GM21390 (cell line): ENCODE data around the gene D2HGDH.
"Not testable (repeated sequence)": the region's sequence is repeated elsewhere in the genome, so short reads cannot be mapped to it uniquely, and the experiment has no call there.

Source experiments
- ATAC-seq: cut with Tn5 transposase; IDR thresholded peaks from one replicate; pipeline ENCODE4 v1.9.1; 2021; ENCODE audit not compliant: unreplicated experiment

Gene D2HGDH

GRCh38 chr2:241724975-241725870 lies 9.2 kb upstream of the D2HGDH start:
- no peak for ATAC-seq

- ATAC-seq, result no peak
Observed at GRCh38 chr2:241726459-241726858, 8.0 kb upstream of the D2HGDH start.

GRCh38 chr2:241728000-241728399 lies 6.4 kb upstream of the D2HGDH start:
- ATAC-seq, result no peak

- ATAC-seq, result no peak
Observed at GRCh38 chr2:241728627-241729026, 5.8 kb upstream of the D2HGDH start.

- ATAC-seq, result no peak
Observed at GRCh38 chr2:241729868-241730267, 4.6 kb upstream of the D2HGDH start.

GRCh38 chr2:241730671-241731293 lies 3.6 kb upstream of the D2HGDH start:
- ATAC-seq, result no peak

GRCh38 chr2:241732513-241733186 lies 1.8 kb upstream of the D2HGDH start:
- ATAC-seq, result not testable (repeated sequence)

- ATAC-seq, result no peak
Observed at GRCh38 chr2:241733391-241734207, 831 bp upstream of the D2HGDH start.

GRCh38 chr2:241734208-241734466 lies 293 bp upstream of the D2HGDH start:
- ATAC-seq, result peak; percentile 19

- no peak for ATAC-seq
Observed at GRCh38 chr2:241736111-241736510, 1.7 kb downstream of the D2HGDH start.

- ATAC-seq, result no peak
Observed at GRCh38 chr2:241738040-241738686, 3.7 kb downstream of the D2HGDH start.

- ATAC-seq, result no peak
Observed at GRCh38 chr2:241739177-241739576, 4.7 kb downstream of the D2HGDH start.

GRCh38 chr2:241739651-241740050 lies 5.2 kb downstream of the D2HGDH start:
- ATAC-seq, result no peak

GRCh38 chr2:241741016-241741415 lies 6.6 kb downstream of the D2HGDH start:
- ATAC-seq, result no peak

GRCh38 chr2:241742320-241742939 lies 8.0 kb downstream of the D2HGDH start:
- ATAC-seq, result no peak

GRCh38 chr2:241743008-241743407 lies 8.6 kb downstream of the D2HGDH start:
- not testable (repeated sequence) for ATAC-seq

GRCh38 chr2:241743620-241744019 lies 9.2 kb downstream of the D2HGDH start:
- ATAC-seq, result no peak

- ATAC-seq, result no peak
Observed at GRCh38 chr2:241744028-241744754, 9.8 kb downstream of the D2HGDH start.

- no peak for ATAC-seq
Observed at GRCh38 chr2:241745276-241745675, 10.8 kb downstream of the D2HGDH start.

- ATAC-seq, result no peak
Observed at GRCh38 chr2:241746084-241746483, 11.7 kb downstream of the D2HGDH start.
